Spleen (tissue), 11 donors: Measurements from ENCODE around the gene ERVFRD-1. TPM values are rescaled to one million over a fixed set of nuclear protein-coding genes. Genes with fewer than 3 reads are reported as not detected.

Source experiments
- DNase-seq: peaks from one replicate; pipeline ENCODE4 v3.0.0-alpha.2; 2020
- H3K27ac ChIP-seq, 8 donors: fragments of 200-600 bp; sonication (generic) in 7 of 8; 1 replicate in 4 of 8; 2 replicates in 4 of 8; pipeline versions ENCODE4 v1.5.0 to v1.8.0; 2016 to 2021; ENCODE audit warnings: inconsistent platforms in 4 of 8, mild to moderate bottlenecking in 4 of 8, moderate library complexity in 1 of 8
- H3K27me3 ChIP-seq, 7 donors: fragments of 200-600 bp; sonication (generic) in 6 of 7; replicated peaks in 1 of 7; 1 replicate in 4 of 7; 2 replicates in 3 of 7; pipeline versions ENCODE4 v1.5.0 to v1.8.0; 2016 to 2021; ENCODE audit warnings: inconsistent platforms in 3 of 7, mild to moderate bottlenecking in 1 of 7
- H3K36me3 ChIP-seq, 6 donors: fragments of 200-600 bp; sonication (generic) in 5 of 6; 1 replicate in 4 of 6; 2 replicates in 2 of 6; pipeline versions ENCODE4 v1.5.0 to v1.8.0; 2016 to 2021; ENCODE audit warnings: inconsistent platforms in 2 of 6
- H3K4me1 ChIP-seq, 6 donors: fragments of 200-600 bp; sonication (generic) in 5 of 6; 1 replicate in 3 of 6; 2 replicates in 3 of 6; pipeline versions ENCODE4 v1.5.0 to v1.8.0; 2016 to 2021; ENCODE audit warnings: inconsistent platforms in 3 of 6
- H3K4me3 ChIP-seq, 8 donors: fragments of 200-600 bp; sonication (generic) in 7 of 8; 1 replicate in 4 of 8; 2 replicates in 4 of 8; pipeline versions ENCODE4 v1.5.0 to v1.8.0; 2016 to 2021; ENCODE audit warnings: inconsistent platforms in 4 of 8, mild to moderate bottlenecking in 4 of 8, moderate library complexity in 2 of 8
- H3K9me3 ChIP-seq, 8 donors: fragments of 200-600 bp; sonication (generic) in 7 of 8; 1 replicate in 4 of 8; 2 replicates in 4 of 8; pipeline versions ENCODE4 v1.5.0 to v1.8.0; 2016 to 2021; ENCODE audit warnings: inconsistent platforms in 4 of 8
- POLR2A ChIP-seq, 3 donors: fragments of 450-650 bp; IDR thresholded peaks; one replicate each; pipeline ENCODE4 v1.5.1; 2017; ENCODE audit warnings: antibody characterized with exemption in 3 of 3, mild to moderate bottlenecking in 1 of 3
- POLR2AphosphoS5 ChIP-seq, 3 donors: sonication (generic); formaldehyde crosslinking; IDR thresholded peaks; one replicate each; pipeline ENCODE4 v1.5.1; 2017; ENCODE audit warnings: antibody characterized with exemption in 3 of 3
- WGBS, 5 donors: extraction: QIAGEN DNeasy Blood & Tissue Kit in 3 of 5; methylation state at CpG; one replicate each; pipeline versions ENCODE4 v1.1.5 to v1.1.7; 2013 to 2018; 5-methylcytosine and 5-hydroxymethylcytosine counted together
- intact Hi-C: fragments of 100-400 bp; cut with DNase I; formaldehyde crosslinking; loops from one replicate; pipeline ENCODE4 v1.15.0; 2023; ENCODE audit warnings: low total_unique reads
- polyA plus RNA-seq, 3 donors: library from polyadenylated mRNA; stranded (reverse); fragments of 200-250 nt; gene quantifications; one replicate each; pipeline ENCODE4 v1.2.1, GENCODE V29; 2013
- total RNA-seq, 7 donors: library from RNA; depleted of rRNA in 3 of 7; stranded (reverse); fragments of >200 nt in 3 of 7; fragmentation: NEBNext Ultra II Directional in 4 of 7; extraction: Animal tissue kit (Norgen Biotek cat#: 25700) in 4 of 7; gene quantifications; one replicate each; pipeline versions ENCODE4 v1.1.0 to v1.2.1, GENCODE V29; 2016 to 2021
- TF ChIP-seq, protein P1 (sequence below), 11 experiments: fragments of 200-600 bp in 7 of 11; fragments of 450-650 bp in 4 of 11; sonication (generic) in 4 of 11; IDR thresholded peaks in 8 of 11; conservative IDR thresholded peaks in 3 of 11; 1 replicate in 7 of 11; 2 replicates in 4 of 11; pipeline versions ENCODE4 v1.4.0 to v1.8.0; 2016 to 2021; ENCODE audit warnings: antibody characterized with exemption in 11 of 11, inconsistent platforms in 4 of 11, mild to moderate bottlenecking in 1 of 11
- donor health status: healthy with polysubstance abuse.
- donor health status: DM: no; HTN: no; CAD: no; lungs with moderate emphysema.
- donor health status: DM: no; HTN: no; CAD: no.
- donor health status: Bipolar disorder and iron deficiency.
- donor health status: healthy.
- donor health status: DM: no; HTN: no; CAD: no.
- donor health status: DM: yes; HTN: yes; CAD: no.

ERVFRD-1 gene
- total and polyA plus RNA-seq, 10 donors: 0.17 to 0.28 TPM; not detected in 8

GRCh38 chr6:11062715-11063114 lies 48.8 kb downstream of the ERVFRD-1 start:
- Histone ChIP-seq H3K4me1 (no peaks in the 10 kb centered on the region), H3K9me3 (no peaks in the 10 kb centered on the region), H3K27me3 (peaks cover 0 to 8% (median 0%) of the 10 kb centered on the region in 7 donors), H3K36me3 (no peaks in the 10 kb centered on the region), H3K4me3 (no peak overlapping the region), H3K27ac (no peak overlapping the region)
- intact Hi-C loops: loop anchor here (10.0 kb wide), 1 partner anchor 588 kb away; no protein-coding TSS in a partner anchor
- WGBS, 5 donors: 81 to 91% (median 87%) methylated on average over 2 of the region's 2 CpGs
- no peak for TF ChIP-seq POLR2AphosphoS5 (IDR thresholded peaks at IDR 0.05)
- DNase-seq: no peak

- no peaks in the 10 kb centered on the region for H3K4me1 ChIP-seq
- H3K36me3 ChIP-seq: no peaks in the 10 kb centered on the region
- 88 to 94% (median 91%) methylated on average over 4 of the region's 4 CpGs for WGBS, 5 donors
- no peaks in the 10 kb centered on the region for H3K9me3 ChIP-seq
- H3K27ac ChIP-seq: no peak overlapping the region
- H3K4me3 ChIP-seq: no peak overlapping the region
- H3K27me3 ChIP-seq: peaks cover 0 to 8% (median 0%) of the 10 kb centered on the region in 7 donors
- intact Hi-C loops: loop anchor here (10.0 kb wide), 1 partner anchor 587 kb away; no protein-coding TSS in a partner anchor
- TF ChIP-seq POLR2A (IDR thresholded peaks at IDR 0.05) (no peak), POLR2AphosphoS5 (IDR thresholded peaks at IDR 0.05) (no peak)
- TF ChIP-seq, protein P1, sequence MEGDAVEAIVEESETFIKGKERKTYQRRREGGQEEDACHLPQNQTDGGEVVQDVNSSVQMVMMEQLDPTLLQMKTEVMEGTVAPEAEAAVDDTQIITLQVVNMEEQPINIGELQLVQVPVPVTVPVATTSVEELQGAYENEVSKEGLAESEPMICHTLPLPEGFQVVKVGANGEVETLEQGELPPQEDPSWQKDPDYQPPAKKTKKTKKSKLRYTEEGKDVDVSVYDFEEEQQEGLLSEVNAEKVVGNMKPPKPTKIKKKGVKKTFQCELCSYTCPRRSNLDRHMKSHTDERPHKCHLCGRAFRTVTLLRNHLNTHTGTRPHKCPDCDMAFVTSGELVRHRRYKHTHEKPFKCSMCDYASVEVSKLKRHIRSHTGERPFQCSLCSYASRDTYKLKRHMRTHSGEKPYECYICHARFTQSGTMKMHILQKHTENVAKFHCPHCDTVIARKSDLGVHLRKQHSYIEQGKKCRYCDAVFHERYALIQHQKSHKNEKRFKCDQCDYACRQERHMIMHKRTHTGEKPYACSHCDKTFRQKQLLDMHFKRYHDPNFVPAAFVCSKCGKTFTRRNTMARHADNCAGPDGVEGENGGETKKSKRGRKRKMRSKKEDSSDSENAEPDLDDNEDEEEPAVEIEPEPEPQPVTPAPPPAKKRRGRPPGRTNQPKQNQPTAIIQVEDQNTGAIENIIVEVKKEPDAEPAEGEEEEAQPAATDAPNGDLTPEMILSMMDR (IDR thresholded peaks at IDR 0.05 in 8 of 11, conservative IDR thresholded peaks at IDR 0.05 in 3 of 11): no peak
- DNase-seq: no peak
Measured at GRCh38 chr6:11062083-11062482, 49.4 kb downstream of the ERVFRD-1 start.

DNA sequence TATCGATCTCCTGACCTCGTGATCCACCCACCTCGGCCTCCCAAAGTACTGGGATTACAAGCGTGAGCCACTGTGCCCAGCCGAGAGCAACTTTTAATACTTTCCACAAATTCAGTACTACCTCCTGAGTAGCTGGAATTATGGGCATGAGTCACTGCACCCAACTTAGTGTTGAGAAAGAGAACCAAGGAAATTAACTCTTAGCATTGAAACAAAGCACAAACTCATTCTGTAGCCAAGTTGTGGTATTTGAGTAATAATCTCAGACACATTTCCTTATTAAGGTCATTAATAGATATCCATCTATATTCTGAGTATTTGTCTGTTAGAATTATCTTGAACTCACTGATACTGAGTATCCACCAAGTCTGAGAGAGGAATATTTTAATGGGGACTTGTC lies 53.1 kb downstream of the ERVFRD-1 start:
- Histone ChIP-seq H3K9me3 (no peaks in the 10 kb centered on the region), H3K27ac (no peak overlapping the region), H3K4me1 (no peaks in the 10 kb centered on the region), H3K4me3 (no peak overlapping the region), H3K27me3 (peaks cover 0 to 8% (median 0%) of the 10 kb centered on the region in 7 donors), H3K36me3 (no peaks in the 10 kb centered on the region)
- DNase-seq: no peak
- intact Hi-C loops: no loop called here
- no peak for TF ChIP-seq POLR2A (IDR thresholded peaks at IDR 0.05)
- TF ChIP-seq, protein P1 (IDR thresholded peaks at IDR 0.05 in 8 of 11, conservative IDR thresholded peaks at IDR 0.05 in 3 of 11): no peak
- no peak for TF ChIP-seq POLR2AphosphoS5 (IDR thresholded peaks at IDR 0.05)
- 92 to 98% (median 97%) methylated on average over 5 of the region's 5 CpGs for WGBS, 5 donors

- Histone ChIP-seq H3K27me3 (peaks cover 0 to 20% (median 0%) of the 10 kb centered on the region in 7 donors), H3K4me3 (no peak overlapping the region), H3K27ac (no peak overlapping the region), H3K4me1 (no peaks in the 10 kb centered on the region), H3K36me3 (no peaks in the 10 kb centered on the region), H3K9me3 (no peaks in the 10 kb centered on the region)
- 59 to 100% (median 79%) methylated on average over 1 of the region's 1 CpG for WGBS, 5 donors
- intact Hi-C loops: no loop called here
- no peak for DNase-seq
- TF ChIP-seq POLR2AphosphoS5 (IDR thresholded peaks at IDR 0.05): no peak
- no peak for TF ChIP-seq POLR2A (IDR thresholded peaks at IDR 0.05)
- TF ChIP-seq, protein P1 (IDR thresholded peaks at IDR 0.05 in 8 of 11, conservative IDR thresholded peaks at IDR 0.05 in 3 of 11): no peak
Measured at GRCh38 chr6:11056871-11057270, 54.7 kb downstream of the ERVFRD-1 start.
